Panc1 (cell line): ENCODE data around the gene MRNIP.

Experiments used
- SIN3A ChIP-seq: IDR thresholded peaks from 2 replicates; pipeline ENCODE4 v1.6.1; 2012; ENCODE audit warnings: low read depth, mild to moderate bottlenecking, low read length, moderate library complexity, borderline replicate concordance; ENCODE audit not compliant: insufficient read depth
- TF ChIP-seq, protein P1 (sequence below): fragments of 450-650 bp; IDR thresholded peaks from 2 replicates; pipeline ENCODE4 v1.5.1; 2017; ENCODE audit warnings: mild to moderate bottlenecking

GRCh38 chr5:179852993-179853547, 5.5 kb downstream of the MRNIP start:
- TF ChIP-seq, protein P1, sequence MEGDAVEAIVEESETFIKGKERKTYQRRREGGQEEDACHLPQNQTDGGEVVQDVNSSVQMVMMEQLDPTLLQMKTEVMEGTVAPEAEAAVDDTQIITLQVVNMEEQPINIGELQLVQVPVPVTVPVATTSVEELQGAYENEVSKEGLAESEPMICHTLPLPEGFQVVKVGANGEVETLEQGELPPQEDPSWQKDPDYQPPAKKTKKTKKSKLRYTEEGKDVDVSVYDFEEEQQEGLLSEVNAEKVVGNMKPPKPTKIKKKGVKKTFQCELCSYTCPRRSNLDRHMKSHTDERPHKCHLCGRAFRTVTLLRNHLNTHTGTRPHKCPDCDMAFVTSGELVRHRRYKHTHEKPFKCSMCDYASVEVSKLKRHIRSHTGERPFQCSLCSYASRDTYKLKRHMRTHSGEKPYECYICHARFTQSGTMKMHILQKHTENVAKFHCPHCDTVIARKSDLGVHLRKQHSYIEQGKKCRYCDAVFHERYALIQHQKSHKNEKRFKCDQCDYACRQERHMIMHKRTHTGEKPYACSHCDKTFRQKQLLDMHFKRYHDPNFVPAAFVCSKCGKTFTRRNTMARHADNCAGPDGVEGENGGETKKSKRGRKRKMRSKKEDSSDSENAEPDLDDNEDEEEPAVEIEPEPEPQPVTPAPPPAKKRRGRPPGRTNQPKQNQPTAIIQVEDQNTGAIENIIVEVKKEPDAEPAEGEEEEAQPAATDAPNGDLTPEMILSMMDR: no peak
- no peak for TF ChIP-seq SIN3A
